ENCODE measurements around the gene PRKN.

DNA sequence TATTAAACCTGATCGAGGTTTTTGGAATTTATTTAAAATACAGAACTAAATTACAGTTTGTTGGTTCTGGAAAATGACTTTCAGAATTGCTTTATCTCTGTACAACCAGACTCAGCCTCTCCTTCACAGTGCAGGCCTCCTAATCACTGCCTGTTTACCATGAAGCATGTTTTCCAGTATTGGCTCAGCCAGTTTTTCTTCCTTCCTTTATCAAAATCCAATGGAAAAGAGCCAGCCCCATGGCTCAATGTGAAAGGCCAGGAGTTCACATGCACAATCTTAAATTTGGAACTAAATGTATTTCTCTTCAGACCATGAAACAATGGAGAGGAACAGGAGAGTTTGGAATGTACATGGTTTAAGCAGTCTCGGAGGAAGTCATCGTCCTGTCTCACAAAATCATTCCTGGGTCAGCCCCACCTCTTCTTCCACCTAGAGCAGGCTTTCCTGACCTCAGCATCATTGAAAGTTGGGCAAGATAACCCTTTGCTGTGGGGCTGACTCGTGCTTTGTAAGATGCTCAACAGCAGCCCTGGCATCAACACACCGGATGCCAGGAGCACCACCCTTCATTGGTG is 772.8 kb downstream of the PRKN start:
- TF ChIP-seq, protein P1, sequence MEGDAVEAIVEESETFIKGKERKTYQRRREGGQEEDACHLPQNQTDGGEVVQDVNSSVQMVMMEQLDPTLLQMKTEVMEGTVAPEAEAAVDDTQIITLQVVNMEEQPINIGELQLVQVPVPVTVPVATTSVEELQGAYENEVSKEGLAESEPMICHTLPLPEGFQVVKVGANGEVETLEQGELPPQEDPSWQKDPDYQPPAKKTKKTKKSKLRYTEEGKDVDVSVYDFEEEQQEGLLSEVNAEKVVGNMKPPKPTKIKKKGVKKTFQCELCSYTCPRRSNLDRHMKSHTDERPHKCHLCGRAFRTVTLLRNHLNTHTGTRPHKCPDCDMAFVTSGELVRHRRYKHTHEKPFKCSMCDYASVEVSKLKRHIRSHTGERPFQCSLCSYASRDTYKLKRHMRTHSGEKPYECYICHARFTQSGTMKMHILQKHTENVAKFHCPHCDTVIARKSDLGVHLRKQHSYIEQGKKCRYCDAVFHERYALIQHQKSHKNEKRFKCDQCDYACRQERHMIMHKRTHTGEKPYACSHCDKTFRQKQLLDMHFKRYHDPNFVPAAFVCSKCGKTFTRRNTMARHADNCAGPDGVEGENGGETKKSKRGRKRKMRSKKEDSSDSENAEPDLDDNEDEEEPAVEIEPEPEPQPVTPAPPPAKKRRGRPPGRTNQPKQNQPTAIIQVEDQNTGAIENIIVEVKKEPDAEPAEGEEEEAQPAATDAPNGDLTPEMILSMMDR (IDR thresholded peaks at IDR 0.05), result no peak
- no peak for TF ChIP-seq POLR2A (IDR thresholded peaks at IDR 0.05)
